Adrenal gland (tissue), 5 donors: Measurements from ENCODE around the gene IMMP1L.

Experiments
- CTCF ChIP-seq, 6 experiments: fragments of 450-650 bp in 4 of 6; fragments of 200-600 bp in 2 of 6; sonication (generic) in 1 of 6; IDR thresholded peaks; 1 replicate in 5 of 6; 2 replicates in 1 of 6; pipeline versions ENCODE4 v1.5.1 to v1.8.0; 2016 to 2021; ENCODE audit warnings: antibody characterized with exemption in 6 of 6, mild to moderate bottlenecking in 2 of 6, moderate library complexity in 1 of 6
- POLR2A ChIP-seq, 2 donors: fragments of 450-650 bp; IDR thresholded peaks; one replicate each; pipeline ENCODE4 v1.6.1; 2017; ENCODE audit warnings: antibody characterized with exemption in 2 of 2, mild to moderate bottlenecking in 2 of 2, moderate library complexity in 1 of 2
- donor health status: DM: no; HTN: no; CAD: no.

DNA sequence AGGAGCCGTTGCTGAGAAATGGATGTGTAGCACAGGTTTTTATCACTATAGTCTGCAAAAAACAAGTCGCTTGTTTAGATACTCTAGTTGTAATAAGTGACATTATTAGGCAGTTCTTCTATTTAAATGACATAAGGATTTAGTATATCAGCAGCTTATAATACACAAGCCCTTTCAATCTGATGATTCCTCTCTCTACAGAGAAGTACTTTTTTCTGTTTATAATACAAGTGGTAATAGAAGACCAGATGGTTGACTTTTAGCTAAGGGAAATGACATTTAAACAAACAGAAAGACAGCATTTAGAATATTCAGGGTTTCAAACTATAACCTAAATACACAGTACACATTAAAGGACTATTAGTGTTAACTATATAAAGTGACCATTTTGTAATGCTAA, 60.4 kb downstream of the IMMP1L start:
- TF ChIP-seq CTCF (IDR thresholded peaks at IDR 0.05) (no peak), POLR2A (IDR thresholded peaks at IDR 0.05) (no peak)
